Measurements from ENCODE around the gene TAS1R2.
"Not testable (repeated sequence)": the region's sequence is repeated elsewhere in the genome, so short reads cannot be mapped to it uniquely, and the experiment has no call there.

TAS1R2 gene

GRCh38 chr1:18855573-18855972, 3.9 kb downstream of the TAS1R2 start:
- Histone ChIP-seq H3K4me3 (replicated peaks; ENCODE audit: low read depth, low read length) (no peak overlapping the region), H3K27me3 (replicated peaks; ENCODE audit: control insufficient read depth, insufficient read depth, low read length) (no peaks in the 10 kb centered on the region; the same call in 1 of the 2 replicates), H3K36me3 (ENCODE audit: control insufficient read depth, insufficient read depth, low read length) (no peaks in the 10 kb centered on the region)
- no peak for DNase-seq (ENCODE audit: extremely low read depth, insufficient read length)
- TF ChIP-seq CTCF (IDR thresholded peaks at IDR 0.05; ENCODE audit: insufficient read depth, low read length, poor library complexity, severe bottlenecking), result no peak

DNA sequence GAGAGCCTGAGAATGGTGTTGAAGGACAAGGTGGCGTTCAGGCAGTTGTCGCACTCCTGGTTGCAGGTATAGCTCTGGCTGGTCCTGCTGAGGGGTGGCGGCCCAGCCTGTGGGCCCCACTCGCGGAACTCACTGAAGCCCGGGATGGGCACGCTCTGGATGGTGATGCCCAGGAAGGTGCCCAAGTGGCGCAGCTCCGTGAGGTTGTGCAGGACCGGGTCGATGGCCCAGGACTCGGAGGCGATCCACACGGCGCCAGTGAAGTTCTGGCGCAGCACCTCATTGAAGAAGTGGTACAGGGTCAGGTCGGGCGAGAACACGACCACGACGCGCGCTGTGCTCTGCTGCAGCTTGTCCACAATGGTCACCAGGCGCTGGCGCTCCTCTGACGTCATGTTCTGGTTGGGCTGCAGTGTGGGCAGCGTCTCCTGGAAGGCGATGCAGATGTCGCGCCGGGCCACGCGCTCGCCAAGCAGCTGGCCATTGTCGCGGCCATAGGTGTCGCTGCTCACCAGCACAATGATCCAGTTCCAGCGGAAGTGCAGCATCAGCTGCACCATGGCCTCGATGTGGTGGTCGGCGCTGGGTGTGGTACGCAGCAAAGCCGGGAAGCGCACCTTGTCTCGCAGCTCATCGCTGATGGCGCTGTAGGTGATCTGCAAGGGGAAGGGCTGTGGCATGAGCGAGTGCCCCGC, 5.0 kb downstream of the TAS1R2 start:
- Histone ChIP-seq H3K4me3 (replicated peaks; ENCODE audit: low read depth, low read length) (no peak overlapping the region), H3K36me3 (ENCODE audit: control insufficient read depth, insufficient read depth, low read length) (no peaks in the 10 kb centered on the region), H3K27me3 (replicated peaks; ENCODE audit: control insufficient read depth, insufficient read depth, low read length) (no peaks in the 10 kb centered on the region; the same call in 1 of the 2 replicates)
- no peak for TF ChIP-seq CTCF (IDR thresholded peaks at IDR 0.05; ENCODE audit: insufficient read depth, low read length, poor library complexity, severe bottlenecking)
- DNase-seq (ENCODE audit: extremely low read depth, insufficient read length), result no peak

DNA sequence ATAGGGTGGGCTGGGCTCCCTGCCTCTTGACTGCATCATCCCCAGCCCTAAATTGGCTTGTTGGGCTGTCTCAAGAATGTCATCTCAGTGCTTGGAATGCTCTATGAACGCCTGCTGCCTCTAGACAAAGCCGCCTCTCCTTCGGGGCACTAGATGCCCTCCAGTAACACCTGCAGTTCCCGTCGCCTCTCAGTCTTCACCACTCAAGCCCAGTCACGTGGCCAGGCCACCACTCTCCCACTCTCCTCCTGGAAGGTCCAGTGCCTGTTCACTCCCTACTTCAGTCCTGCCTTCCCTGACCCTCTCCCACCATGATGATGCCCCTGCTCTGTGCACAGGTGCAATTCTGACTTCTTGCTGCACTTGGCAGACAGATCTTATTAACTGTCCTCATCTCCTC, 7.0 kb downstream of the TAS1R2 start:
- H3K36me3 ChIP-seq (ENCODE audit: control insufficient read depth, insufficient read depth, low read length), result no peaks in the 10 kb centered on the region
- no peak for TF ChIP-seq CTCF (IDR thresholded peaks at IDR 0.05; ENCODE audit: insufficient read depth, low read length, poor library complexity, severe bottlenecking)
- no peak for DNase-seq (ENCODE audit: extremely low read depth, insufficient read length)
- H3K4me3 ChIP-seq (replicated peaks; ENCODE audit: low read depth, low read length), result no peak overlapping the region
- no peaks in the 10 kb centered on the region; the same call in 1 of the 2 replicates for H3K27me3 ChIP-seq (replicated peaks; ENCODE audit: control insufficient read depth, insufficient read depth, low read length)

- Histone ChIP-seq H3K27me3 (replicated peaks; ENCODE audit: control insufficient read depth, insufficient read depth, low read length) (no peaks in the 10 kb centered on the region), H3K36me3 (ENCODE audit: control insufficient read depth, insufficient read depth, low read length) (no peaks in the 10 kb centered on the region), H3K4me3 (replicated peaks; ENCODE audit: low read depth, low read length) (no peak overlapping the region)
- no peak for TF ChIP-seq CTCF (IDR thresholded peaks at IDR 0.05; ENCODE audit: insufficient read depth, low read length, poor library complexity, severe bottlenecking)
- no peak for DNase-seq (ENCODE audit: extremely low read depth, insufficient read length)
These were observed 10.2 kb downstream of the TAS1R2 start for GRCh38 chr1:18849261-18849711.

DNA sequence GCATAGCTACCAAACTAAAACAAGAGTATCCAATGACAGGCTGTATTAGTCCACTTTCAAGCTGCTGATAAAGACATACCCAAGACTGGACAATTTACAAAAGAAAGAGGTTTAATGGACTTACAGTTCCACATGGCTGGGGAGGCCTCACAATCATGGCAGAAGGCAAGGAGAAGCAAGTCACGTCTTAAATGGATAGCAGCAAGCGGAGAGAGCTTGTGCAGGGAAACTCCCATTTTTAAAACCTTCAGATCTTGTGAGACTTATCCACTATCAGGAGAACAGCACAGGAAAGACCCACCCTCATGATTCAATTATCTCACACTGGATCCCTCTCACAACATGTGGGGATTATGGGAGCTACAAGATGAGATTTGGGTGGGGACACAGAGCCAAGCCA, 11.7 kb downstream of the TAS1R2 start:
- not testable (repeated sequence) for H3K36me3 ChIP-seq (ENCODE audit: control insufficient read depth, insufficient read depth, low read length); H3K4me3 ChIP-seq (replicated peaks; ENCODE audit: low read depth, low read length); DNase-seq (ENCODE audit: extremely low read depth, insufficient read length); H3K27me3 ChIP-seq (replicated peaks; ENCODE audit: control insufficient read depth, insufficient read depth, low read length)

- TF ChIP-seq CTCF (IDR thresholded peaks at IDR 0.05; ENCODE audit: insufficient read depth, low read length, poor library complexity, severe bottlenecking), result no peak
- no peaks in the 10 kb centered on the region for H3K36me3 ChIP-seq (ENCODE audit: control insufficient read depth, insufficient read depth, low read length)
These were observed 19.3 kb downstream of the TAS1R2 start for GRCh38 chr1:18840145-18840544.

More at GRCh38 chr1:18840145-18840544, 19.3 kb downstream of the TAS1R2 start:
- Histone ChIP-seq H3K4me3 (replicated peaks; ENCODE audit: low read depth, low read length) (no peak overlapping the region), H3K27me3 (replicated peaks; ENCODE audit: control insufficient read depth, insufficient read depth, low read length) (no peaks in the 10 kb centered on the region; the same call in none of the 2 replicates)
- no peak for DNase-seq (ENCODE audit: extremely low read depth, insufficient read length)

Data from GM06990 (cell line).